Liver (tissue), 9 donors: ENCODE data around the gene RNLS. TPM values are rescaled to one million over a fixed set of nuclear protein-coding genes. Genes with fewer than 3 reads are reported as not detected.

Source experiments
- DNase-seq: peaks from one replicate; pipeline ENCODE4 v3.0.0-alpha.2; 2017; ENCODE audit warnings: low spot score
- H3K27ac ChIP-seq, 2 donors: one replicate each; pipeline ENCODE4 v1.7.0; 2013; ENCODE audit warnings: inconsistent platforms in 2 of 2, low read length in 2 of 2, control low read depth in 1 of 2, low read depth in 1 of 2, mild to moderate bottlenecking in 1 of 2
- H3K27me3 ChIP-seq, 4 donors: one replicate each; pipeline versions ENCODE4 v1.6.1 to v1.7.0; 2013; ENCODE audit warnings: low read length in 3 of 4, inconsistent platforms in 1 of 4, mild to moderate bottlenecking in 1 of 4, moderate library complexity in 1 of 4; ENCODE audit not compliant: control insufficient read depth in 4 of 4, insufficient read depth in 4 of 4
- H3K36me3 ChIP-seq, 4 donors: one replicate each; pipeline versions ENCODE4 v1.6.1 to v1.7.0; 2013; ENCODE audit warnings: low read length in 3 of 4, mild to moderate bottlenecking in 3 of 4, low read depth in 1 of 4, moderate library complexity in 1 of 4; ENCODE audit not compliant: control insufficient read depth in 4 of 4, insufficient read depth in 3 of 4
- H3K4me1 ChIP-seq, 4 donors: one replicate each; pipeline versions ENCODE4 v1.6.1 to v1.7.0; 2013; ENCODE audit warnings: low read length in 3 of 4, mild to moderate bottlenecking in 3 of 4, moderate library complexity in 1 of 4; ENCODE audit not compliant: control insufficient read depth in 4 of 4, insufficient read depth in 4 of 4
- H3K4me3 ChIP-seq, 3 donors: one replicate each; pipeline versions ENCODE4 v1.6.1 to v1.7.0; 2013; ENCODE audit warnings: low read length in 3 of 3, control low read depth in 1 of 3, low read depth in 1 of 3, mild to moderate bottlenecking in 1 of 3
- H3K9ac ChIP-seq, 2 donors: one replicate each; pipeline ENCODE4 v1.7.0; 2013; ENCODE audit warnings: low read length in 2 of 2, mild to moderate bottlenecking in 2 of 2, moderate library complexity in 2 of 2, control low read depth in 1 of 2, low read depth in 1 of 2
- H3K9me3 ChIP-seq, 4 donors: one replicate each; pipeline versions ENCODE4 v1.6.1 to v1.7.0; 2013; ENCODE audit warnings: low read length in 3 of 4; ENCODE audit not compliant: control insufficient read depth in 4 of 4
- ATF3 ChIP-seq: IDR thresholded peaks from 2 replicates; pipeline ENCODE4 v1.6.1; 2016; ENCODE audit warnings: antibody characterized with exemption
- FOXA1 ChIP-seq: IDR thresholded peaks from 2 replicates; pipeline ENCODE4 v1.6.1; 2016; ENCODE audit warnings: antibody characterized with exemption
- FOXA2 ChIP-seq: IDR thresholded peaks from 2 replicates; pipeline ENCODE4 v1.6.1; 2016; ENCODE audit warnings: antibody characterized with exemption
- GABPA ChIP-seq, 2 donors: IDR thresholded peaks in 1 of 2; conservative IDR thresholded peaks in 1 of 2; 2 replicates each; pipeline ENCODE4 v1.6.1; 2016; ENCODE audit warnings: antibody characterized with exemption in 2 of 2, mild to moderate bottlenecking in 1 of 2, moderate library complexity in 1 of 2
- HNF4A ChIP-seq, 2 donors: conservative IDR thresholded peaks; 2 replicates each; pipeline ENCODE4 v1.6.1; 2016; ENCODE audit warnings: antibody characterized with exemption in 2 of 2, mild to moderate bottlenecking in 2 of 2
- HNF4G ChIP-seq: IDR thresholded peaks from 2 replicates; pipeline ENCODE4 v1.6.1; 2016; ENCODE audit warnings: antibody characterized with exemption
- JUND ChIP-seq, 2 donors: IDR thresholded peaks; 2 replicates each; pipeline ENCODE4 v1.6.1; 2016; ENCODE audit warnings: antibody characterized with exemption in 2 of 2
- NR2F2 ChIP-seq: IDR thresholded peaks from 2 replicates; pipeline ENCODE4 v1.6.1; 2016; ENCODE audit warnings: antibody characterized with exemption
- RAD21 ChIP-seq, 2 donors: IDR thresholded peaks; 2 replicates each; pipeline ENCODE4 v1.6.1; 2016; ENCODE audit warnings: antibody characterized with exemption in 2 of 2, mild to moderate bottlenecking in 2 of 2
- REST ChIP-seq: IDR thresholded peaks from 2 replicates; pipeline ENCODE4 v1.6.1; 2016; ENCODE audit warnings: antibody characterized with exemption, mild to moderate bottlenecking
- RXRA ChIP-seq, 2 donors: IDR thresholded peaks; 2 replicates each; pipeline ENCODE4 v1.6.1; 2017 to 2018; ENCODE audit warnings: antibody characterized with exemption in 2 of 2, mild to moderate bottlenecking in 1 of 2
- SP1 ChIP-seq: IDR thresholded peaks from 2 replicates; pipeline ENCODE4 v1.6.1; 2018; ENCODE audit warnings: antibody characterized with exemption, mild to moderate bottlenecking
- WGBS: extraction: QIAGEN DNeasy Blood & Tissue Kit; methylation state at CpG from one replicate; pipeline ENCODE4 v1.1.7; 2013; 5-methylcytosine and 5-hydroxymethylcytosine counted together
- polyA plus RNA-seq, 2 donors: library from polyadenylated mRNA; stranded (reverse) in 1 of 2; unstranded in 1 of 2; fragments of 200-250 nt in 1 of 2; fragments of >200 nt in 1 of 2; fragmentation: Nextera tagmentation in 1 of 2; extraction: Ambion mirVana in 1 of 2; gene quantifications; one replicate each; pipeline versions ENCODE4 v1.2.1 to v1.2.3, GENCODE V29; 2013 to 2015
- total RNA-seq, 2 donors: library from RNA; depleted of rRNA; stranded (reverse); fragments of >200 nt; gene quantifications; one replicate each; pipeline ENCODE4 v1.2.3, GENCODE V29; 2014
- TF ChIP-seq, protein P1 (sequence below): IDR thresholded peaks from 2 replicates; pipeline ENCODE4 v1.6.1; 2016; ENCODE audit warnings: antibody characterized with exemption
- TF ChIP-seq, protein P2 (sequence below): IDR thresholded peaks from 2 replicates; pipeline ENCODE4 v1.6.1; 2016; ENCODE audit warnings: antibody characterized with exemption
- donor health status: healthy.
- donor health status: healthy.
- donor health status: healthy.
- donor health status: healthy.
- donor health status: healthy.

The RNLS gene
- total and polyA plus RNA-seq, 4 donors = 4.1 to 12.4 (median 7.5) TPM

- TF ChIP-seq, protein P1, sequence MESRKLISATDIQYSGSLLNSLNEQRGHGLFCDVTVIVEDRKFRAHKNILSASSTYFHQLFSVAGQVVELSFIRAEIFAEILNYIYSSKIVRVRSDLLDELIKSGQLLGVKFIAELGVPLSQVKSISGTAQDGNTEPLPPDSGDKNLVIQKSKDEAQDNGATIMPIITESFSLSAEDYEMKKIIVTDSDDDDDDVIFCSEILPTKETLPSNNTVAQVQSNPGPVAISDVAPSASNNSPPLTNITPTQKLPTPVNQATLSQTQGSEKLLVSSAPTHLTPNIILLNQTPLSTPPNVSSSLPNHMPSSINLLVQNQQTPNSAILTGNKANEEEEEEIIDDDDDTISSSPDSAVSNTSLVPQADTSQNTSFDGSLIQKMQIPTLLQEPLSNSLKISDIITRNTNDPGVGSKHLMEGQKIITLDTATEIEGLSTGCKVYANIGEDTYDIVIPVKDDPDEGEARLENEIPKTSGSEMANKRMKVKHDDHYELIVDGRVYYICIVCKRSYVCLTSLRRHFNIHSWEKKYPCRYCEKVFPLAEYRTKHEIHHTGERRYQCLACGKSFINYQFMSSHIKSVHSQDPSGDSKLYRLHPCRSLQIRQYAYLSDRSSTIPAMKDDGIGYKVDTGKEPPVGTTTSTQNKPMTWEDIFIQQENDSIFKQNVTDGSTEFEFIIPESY = no peak
- TF ChIP-seq FOXA1 = no peak
- no peak for TF ChIP-seq FOXA2
- TF ChIP-seq ATF3 = no peak
- no peak for TF ChIP-seq NR2F2
- no peak for TF ChIP-seq REST
These were observed 25.7 kb upstream of the RNLS start (continued) for GRCh38 chr10:88608780-88609179.

GRCh38 chr10:88608052-88608732, 25.1 kb upstream of the RNLS start:
- no peaks in the 10 kb centered on the region for H3K9me3 ChIP-seq
- H3K36me3 ChIP-seq = no peaks in the 10 kb centered on the region
- TF ChIP-seq, protein P2, sequence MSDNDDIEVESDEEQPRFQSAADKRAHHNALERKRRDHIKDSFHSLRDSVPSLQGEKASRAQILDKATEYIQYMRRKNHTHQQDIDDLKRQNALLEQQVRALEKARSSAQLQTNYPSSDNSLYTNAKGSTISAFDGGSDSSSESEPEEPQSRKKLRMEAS = no peak
- TF ChIP-seq FOXA1 (no peak), SP1 (no peak), FOXA2 (no peak), ATF3 (no peak), HNF4A (conservative IDR thresholded peaks at IDR 0.05) (no peak), GABPA (IDR thresholded peaks at IDR 0.05 in 1 of 2, conservative IDR thresholded peaks at IDR 0.05 in 1 of 2) (no peak), HNF4G (no peak)
- no peak overlapping the region for H3K27ac ChIP-seq
- no peaks in the 10 kb centered on the region for H3K4me1 ChIP-seq
- no peak overlapping the region for H3K9ac ChIP-seq
- no peak for DNase-seq
- 89% methylated on average over 6 of the region's 6 CpGs for whole genome bisulfite sequencing
- no peaks in the 10 kb centered on the region for H3K27me3 ChIP-seq
- no peak overlapping the region for H3K4me3 ChIP-seq

DNA sequence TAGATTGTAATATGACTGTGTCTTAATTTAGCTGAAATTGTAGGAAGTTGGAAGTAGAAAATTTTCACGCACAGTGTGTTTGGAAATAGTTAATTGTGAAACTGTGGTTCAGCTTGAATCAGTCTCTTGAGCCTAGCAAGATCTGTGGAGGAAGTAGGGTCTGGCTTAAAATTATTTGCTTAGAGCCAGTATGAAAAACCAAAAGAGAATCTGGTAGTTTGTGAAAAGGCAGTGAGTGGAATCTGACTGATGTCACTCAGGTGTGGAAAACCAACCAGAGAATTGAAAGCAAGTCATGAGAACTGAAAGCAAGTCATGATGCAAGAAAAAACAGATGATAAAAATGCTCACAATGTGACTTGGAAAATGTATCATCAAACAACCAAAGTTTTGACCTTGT, 14.9 kb upstream of the RNLS start:
- Histone ChIP-seq H3K4me3 (no peak overlapping the region), H3K4me1 (no peaks in the 10 kb centered on the region), H3K9ac (no peak overlapping the region), H3K9me3 (no peaks in the 10 kb centered on the region), H3K36me3 (no peaks in the 10 kb centered on the region), H3K27ac (no peak overlapping the region), H3K27me3 (no peaks in the 10 kb centered on the region)
- 81% methylated on average over 1 of the region's 1 CpG for WGBS
- no peak for TF ChIP-seq HNF4G
- TF ChIP-seq GABPA (IDR thresholded peaks at IDR 0.05 in 1 of 2, conservative IDR thresholded peaks at IDR 0.05 in 1 of 2) = no peak
- TF ChIP-seq, protein P1 = no peak
- TF ChIP-seq SP1 = no peak
- no peak for TF ChIP-seq FOXA1
- TF ChIP-seq JUND (IDR thresholded peaks at IDR 0.05) = no peak
- TF ChIP-seq REST = no peak
- no peak for TF ChIP-seq FOXA2
- TF ChIP-seq, protein P2 = no peak
- TF ChIP-seq RXRA (IDR thresholded peaks at IDR 0.05) = no peak
- TF ChIP-seq ATF3 = no peak
- no peak for TF ChIP-seq RAD21 (IDR thresholded peaks at IDR 0.05)
- no peak for DNase-seq
